Panc1 (cell line): ENCODE results near the gene FHAD1. TPM values are rescaled to one million over a fixed set of nuclear protein-coding genes. Genes with fewer than 3 reads are reported as not detected.

Source experiments
- ATAC-seq: fragments of 200-7000 bp; cut with Tn5 transposase; 2 replicates; pipeline ENCODE4 v1.9.1; 2020; ENCODE audit warnings: mild to moderate bottlenecking, moderate library complexity
- BruUV-seq: library from RNA; stranded (reverse); fragments of 400-500 nt; replicated peaks from 2 replicates; lab custom pipeline; 2021; lab: Mats Ljungman, UMichigan
- CTCF ChIA-PET: fragments of 300-600 bp; sonication (Branson Sonifier 250); formaldehyde crosslinking; loops from one replicate; lab custom pipeline; 2022; ENCODE audit warnings: antibody characterized with exemption; lab: Charles Lee
- POLR2A ChIA-PET: fragments of 300-600 bp; sonication (Branson Sonifier 250); formaldehyde crosslinking; loops from one replicate; lab custom pipeline; 2022; ENCODE audit warnings: antibody characterized with exemption; lab: Charles Lee
- DNase-seq: peaks from one replicate; pipeline ENCODE4 v3.0.0-alpha.2; 2010; ENCODE audit warnings: low read depth, low spot score
- H3K27ac ChIP-seq: 2 replicates; pipeline ENCODE4 v1.5.1; 2011; ENCODE audit warnings: mild to moderate bottlenecking, low read length, inconsistent platforms
- H3K27me3 ChIP-seq: fragments of 200-500 bp; sonication (Bioruptor generic); 2 replicates; pipeline ENCODE4 v1.6.0; 2014; ENCODE audit warnings: low read length, inconsistent platforms; ENCODE audit not compliant: control insufficient read depth, insufficient read depth
- H3K36me3 ChIP-seq: fragments of 200-500 bp; sonication (Bioruptor generic); 2 replicates; pipeline ENCODE4 v1.5.1; 2014; ENCODE audit warnings: inconsistent platforms, mild to moderate bottlenecking, low read length, moderate library complexity; ENCODE audit not compliant: control insufficient read depth, insufficient read depth
- H3K4me1 ChIP-seq: 2 replicates; pipeline ENCODE4 v1.5.1; 2011; ENCODE audit warnings: inconsistent platforms, mild to moderate bottlenecking, low read length, moderate library complexity; ENCODE audit not compliant: control insufficient read depth, insufficient read depth
- H3K4me3 ChIP-seq, 2 experiments: 2 replicates each; pipeline ENCODE4 v1.5.1; 2011 to 2012; ENCODE audit warnings: low read depth in 2 of 2, low read length in 2 of 2, mild to moderate bottlenecking in 2 of 2, inconsistent platforms in 1 of 2, moderate library complexity in 1 of 2
- H3K9me3 ChIP-seq: fragments of 200-500 bp; sonication (Bioruptor generic); 2 replicates; pipeline ENCODE4 v1.5.1; 2014; ENCODE audit warnings: low read depth, mild to moderate bottlenecking, inconsistent platforms, low read length, moderate library complexity; ENCODE audit not compliant: control insufficient read depth, insufficient read depth
- CTCF ChIP-seq: fragments of 450-650 bp; IDR thresholded peaks from 2 replicates; pipeline ENCODE4 v1.5.1; 2017; ENCODE audit warnings: mild to moderate bottlenecking
- POLR2AphosphoS5 ChIP-seq: IDR thresholded peaks from 2 replicates; pipeline ENCODE4 v1.6.1; 2012; ENCODE audit warnings: mild to moderate bottlenecking, low read depth, low read length, moderate library complexity
- REST ChIP-seq, 2 experiments: IDR thresholded peaks; 2 replicates each; pipeline ENCODE4 v1.6.1; 2011 to 2012; ENCODE audit warnings: low read depth in 2 of 2, control low read depth in 1 of 2, low read length in 1 of 2, mild to moderate bottlenecking in 1 of 2, moderate library complexity in 1 of 2; ENCODE audit not compliant: insufficient read depth in 1 of 2
- SIN3A ChIP-seq: IDR thresholded peaks from 2 replicates; pipeline ENCODE4 v1.6.1; 2012; ENCODE audit warnings: low read depth, mild to moderate bottlenecking, low read length, moderate library complexity, borderline replicate concordance; ENCODE audit not compliant: insufficient read depth
- TCF7L2 ChIP-seq: IDR thresholded peaks from 2 replicates; pipeline ENCODE4 v1.6.1; 2011; ENCODE audit warnings: mild to moderate bottlenecking, low read depth, low read length, inconsistent platforms
- in situ Hi-C: cut with HindIII; loops from 2 replicates; pipeline ENCODE4 v1.10.0; 2016; ENCODE audit warnings: low sequenced_read_pairs, low pct_unique_long_range_greater_than_20kb
- intact Hi-C: fragments of 100-400 bp; cut with micrococcal nuclease; formaldehyde crosslinking; loops from one replicate; pipeline ENCODE4 v1.10.0; 2022; ENCODE audit not compliant: unreplicated experiment
- total RNA-seq: library from RNA; stranded (reverse); gene quantifications from one replicate; pipeline ENCODE4 v1.2.1, GENCODE V29; 2021; ENCODE audit not compliant: unreplicated experiment

Gene FHAD1
- total RNA-seq, 1 experiment from 2014 or later: 0.23 TPM

DNA sequence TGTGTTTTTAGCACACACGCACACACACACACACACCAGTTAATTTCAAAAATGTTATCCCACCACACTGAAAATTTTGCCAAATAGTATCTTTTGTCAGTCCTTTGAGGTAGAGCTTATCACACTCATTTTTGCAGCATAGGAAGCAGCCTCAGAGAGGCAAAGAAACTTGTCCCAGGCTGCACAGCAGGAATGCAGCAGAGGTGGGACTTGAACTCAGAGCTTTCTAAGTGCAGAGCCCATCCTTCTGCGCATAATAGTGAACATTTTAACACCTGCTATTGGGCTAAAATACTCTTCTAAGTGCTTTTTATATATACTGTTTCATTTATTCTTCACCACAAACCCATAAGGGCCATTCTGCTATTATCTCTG, 15.0 kb downstream of the FHAD1 start:
- Histone ChIP-seq H3K9me3 (no peaks in the 10 kb centered on the region), H3K4me3 (no peak overlapping the region), H3K36me3 (no peaks in the 10 kb centered on the region), H3K27me3 (no peaks in the 10 kb centered on the region), H3K27ac (no peak overlapping the region), H3K4me1 (no peaks in the 10 kb centered on the region; the same call in 1 of the 2 replicates)
- ATAC-seq (no peak), DNase-seq (no peak)
- in situ Hi-C loops: no loop called here
- no TSS peak for BruUV-seq
- CTCF ChIA-PET: interaction anchor here (0.6 kb wide), 1 partner anchor 119 kb away, joined by 3 read pairs; no protein-coding TSS in a partner anchor
- TF ChIP-seq POLR2AphosphoS5: no peak
- TF ChIP-seq REST (IDR thresholded peaks at IDR 0.05; ENCODE audit: insufficient read depth in 1 of 2, low read depth in 2 of 2, low read length in 1 of 2): no peak
- TF ChIP-seq CTCF: no peak
- TF ChIP-seq SIN3A: no peak
- TF ChIP-seq TCF7L2: no peak
- intact Hi-C loops: no loop called here
- POLR2A ChIA-PET: interaction anchor here (0.6 kb wide), 1 partner anchor 164 kb away, joined by 5 read pairs; no protein-coding TSS in a partner anchor

GRCh38 chr1:15262706-15263105, 15.7 kb downstream of the FHAD1 start:
- no peak for ATAC-seq
- intact Hi-C loops: no loop called here
- in situ Hi-C loops: no loop called here
- ChIA-PET POLR2A (interaction anchor here (0.7 kb wide), 1 partner anchor 60 kb away, joined by 8 read pairs; no protein-coding TSS in a partner anchor), CTCF (interaction anchor here (0.6 kb wide), 1 partner anchor 61 kb away, joined by 6 read pairs; no protein-coding TSS in a partner anchor)
- TF ChIP-seq SIN3A: no peak
- Histone ChIP-seq H3K9me3 (no peaks in the 10 kb centered on the region), H3K4me3 (no peak overlapping the region), H3K27me3 (no peaks in the 10 kb centered on the region), H3K4me1 (no peaks in the 10 kb centered on the region; the same call in 1 of the 2 replicates), H3K36me3 (no peaks in the 10 kb centered on the region), H3K27ac (no peak overlapping the region)
- no peak for DNase-seq
- no TSS peak for BruUV-seq

- H3K9me3 ChIP-seq: no peaks in the 10 kb centered on the region
- H3K4me3 ChIP-seq: no peak overlapping the region
- H3K27ac ChIP-seq: no peak overlapping the region
- H3K4me1 ChIP-seq: no peaks in the 10 kb centered on the region; the same call in 1 of the 2 replicates
- intact Hi-C loops: no loop called here
- POLR2A ChIA-PET: no interaction called here
- in situ Hi-C loops: no loop called here
- ATAC-seq (no peak), DNase-seq (no peak)
- BruUV-seq: no TSS peak
- CTCF ChIA-PET: no interaction called here
- H3K27me3 ChIP-seq: no peaks in the 10 kb centered on the region
- no peak for TF ChIP-seq CTCF
- no peak for TF ChIP-seq SIN3A
- no peak for TF ChIP-seq POLR2AphosphoS5
- TF ChIP-seq REST (IDR thresholded peaks at IDR 0.05; ENCODE audit: insufficient read depth in 1 of 2, low read depth in 2 of 2, low read length in 1 of 2): no peak
- no peak for TF ChIP-seq TCF7L2
- no peaks in the 10 kb centered on the region for H3K36me3 ChIP-seq
Measured at GRCh38 chr1:15264769-15265168, 17.7 kb downstream of the FHAD1 start.
